Measurements from ENCODE around the gene ADGRA1.

Gene ADGRA1

GRCh38 chr10:133129071-133129858 is 41.5 kb downstream of the ADGRA1 start:
- no peak for ATAC-seq
- TF ChIP-seq PPARA (CRISPR knock-in tag; IDR thresholded peaks at IDR 0.05; ENCODE audit: borderline replicate concordance) (no peak), CSRNP3 (CRISPR knock-in tag; IDR thresholded peaks at IDR 0.05) (no peak), GLIS3 (CRISPR knock-in tag; IDR thresholded peaks at IDR 0.05) (no peak), ESRRG (CRISPR knock-in tag; IDR thresholded peaks at IDR 0.05) (no peak), TSHZ2 (CRISPR knock-in tag; IDR thresholded peaks at IDR 0.05) (no peak), ZNF70 (CRISPR knock-in tag; IDR thresholded peaks at IDR 0.05) (no peak), TCF4 (CRISPR knock-in tag; IDR thresholded peaks at IDR 0.05; ENCODE audit: borderline replicate concordance) (no peak), ZNF565 (CRISPR knock-in tag; conservative IDR thresholded peaks at IDR 0.05; ENCODE audit: low read depth) (no peak), POU6F1 (CRISPR knock-in tag; IDR thresholded peaks at IDR 0.05; ENCODE audit: borderline replicate concordance, low read depth) (no peak), ZC3H10 (CRISPR knock-in tag; IDR thresholded peaks at IDR 0.05) (no peak), BACH2 (CRISPR knock-in tag; IDR thresholded peaks at IDR 0.05; ENCODE audit: borderline replicate concordance) (no peak), SNAI2 (CRISPR knock-in tag; IDR thresholded peaks at IDR 0.05) (no peak), ZFP30 (CRISPR knock-in tag; IDR thresholded peaks at IDR 0.05) (no peak), CSDC2 (CRISPR knock-in tag; IDR thresholded peaks at IDR 0.05) (no peak), OSR1 (CRISPR knock-in tag; IDR thresholded peaks at IDR 0.05) (no peak), ARNTL (CRISPR knock-in tag; IDR thresholded peaks at IDR 0.05; ENCODE audit: borderline replicate concordance, low read depth) (no peak)
- TF ChIP-seq, protein P1, sequence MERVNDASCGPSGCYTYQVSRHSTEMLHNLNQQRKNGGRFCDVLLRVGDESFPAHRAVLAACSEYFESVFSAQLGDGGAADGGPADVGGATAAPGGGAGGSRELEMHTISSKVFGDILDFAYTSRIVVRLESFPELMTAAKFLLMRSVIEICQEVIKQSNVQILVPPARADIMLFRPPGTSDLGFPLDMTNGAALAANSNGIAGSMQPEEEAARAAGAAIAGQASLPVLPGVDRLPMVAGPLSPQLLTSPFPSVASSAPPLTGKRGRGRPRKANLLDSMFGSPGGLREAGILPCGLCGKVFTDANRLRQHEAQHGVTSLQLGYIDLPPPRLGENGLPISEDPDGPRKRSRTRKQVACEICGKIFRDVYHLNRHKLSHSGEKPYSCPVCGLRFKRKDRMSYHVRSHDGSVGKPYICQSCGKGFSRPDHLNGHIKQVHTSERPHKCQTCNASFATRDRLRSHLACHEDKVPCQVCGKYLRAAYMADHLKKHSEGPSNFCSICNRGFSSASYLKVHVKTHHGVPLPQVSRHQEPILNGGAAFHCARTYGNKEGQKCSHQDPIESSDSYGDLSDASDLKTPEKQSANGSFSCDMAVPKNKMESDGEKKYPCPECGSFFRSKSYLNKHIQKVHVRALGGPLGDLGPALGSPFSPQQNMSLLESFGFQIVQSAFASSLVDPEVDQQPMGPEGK (CRISPR knock-in tag; IDR thresholded peaks at IDR 0.05; ENCODE audit: borderline replicate concordance) = no peak

- ATAC-seq = no peak
- TF ChIP-seq ZC3H10 (CRISPR knock-in tag; IDR thresholded peaks at IDR 0.05) (no peak), POU6F1 (CRISPR knock-in tag; IDR thresholded peaks at IDR 0.05; ENCODE audit: borderline replicate concordance, low read depth) (no peak), SNAI2 (CRISPR knock-in tag; IDR thresholded peaks at IDR 0.05) (no peak), CSRNP3 (CRISPR knock-in tag; IDR thresholded peaks at IDR 0.05) (no peak), TSHZ2 (CRISPR knock-in tag; IDR thresholded peaks at IDR 0.05) (no peak), GLIS3 (CRISPR knock-in tag; IDR thresholded peaks at IDR 0.05) (no peak), OSR1 (CRISPR knock-in tag; IDR thresholded peaks at IDR 0.05) (no peak), ISL1 (CRISPR knock-in tag; IDR thresholded peaks at IDR 0.05) (no peak), ZFP30 (CRISPR knock-in tag; IDR thresholded peaks at IDR 0.05) (no peak), ZNF8 (CRISPR knock-in tag; IDR thresholded peaks at IDR 0.05) (no peak), RARB (CRISPR knock-in tag; IDR thresholded peaks at IDR 0.05) (no peak), TCF4 (CRISPR knock-in tag; IDR thresholded peaks at IDR 0.05; ENCODE audit: borderline replicate concordance) (no peak), TOX (CRISPR knock-in tag; IDR thresholded peaks at IDR 0.05; ENCODE audit: borderline replicate concordance) (no peak), ZNF565 (CRISPR knock-in tag; conservative IDR thresholded peaks at IDR 0.05; ENCODE audit: low read depth) (no peak)
- TF ChIP-seq, protein P2, sequence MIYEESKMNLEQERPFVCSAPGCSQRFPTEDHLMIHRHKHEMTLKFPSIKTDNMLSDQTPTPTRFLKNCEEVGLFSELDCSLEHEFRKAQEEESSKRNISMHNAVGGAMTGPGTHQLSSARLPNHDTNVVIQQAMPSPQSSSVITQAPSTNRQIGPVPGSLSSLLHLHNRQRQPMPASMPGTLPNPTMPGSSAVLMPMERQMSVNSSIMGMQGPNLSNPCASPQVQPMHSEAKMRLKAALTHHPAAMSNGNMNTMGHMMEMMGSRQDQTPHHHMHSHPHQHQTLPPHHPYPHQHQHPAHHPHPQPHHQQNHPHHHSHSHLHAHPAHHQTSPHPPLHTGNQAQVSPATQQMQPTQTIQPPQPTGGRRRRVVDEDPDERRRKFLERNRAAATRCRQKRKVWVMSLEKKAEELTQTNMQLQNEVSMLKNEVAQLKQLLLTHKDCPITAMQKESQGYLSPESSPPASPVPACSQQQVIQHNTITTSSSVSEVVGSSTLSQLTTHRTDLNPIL (CRISPR knock-in tag; IDR thresholded peaks at IDR 0.05; ENCODE audit: low read depth) = no peak
Observed at GRCh38 chr10:133129859-133130495, 42.3 kb downstream of the ADGRA1 start.
